SK-N-SH (cell line): Measurements from ENCODE around the gene PDE4D.

ENCODE experiments used
- POLR2AphosphoS5 ChIP-seq: IDR thresholded peaks from 2 replicates; pipeline ENCODE4 v1.6.1; 2012; ENCODE audit warnings: low read depth, low read length
- RCOR1 ChIP-seq: fragments of 150-350 bp; IDR thresholded peaks from 2 replicates; pipeline ENCODE4 v1.6.1; 2017; ENCODE audit warnings: antibody characterized with exemption, low read length
- SIN3A ChIP-seq: IDR thresholded peaks from 2 replicates; pipeline ENCODE4 v1.6.1; 2012; ENCODE audit warnings: low read depth, mild to moderate bottlenecking, low read length, moderate library complexity, borderline replicate concordance
- TF ChIP-seq, protein P1 (sequence below): fragments of 200-600 bp; sonication (generic); IDR thresholded peaks from 2 replicates; pipeline ENCODE4 v1.6.1; 2017; ENCODE audit warnings: antibody characterized with exemption, mild to moderate bottlenecking, moderate library complexity
- TF ChIP-seq, protein P2 (sequence below): IDR thresholded peaks from 2 replicates; pipeline ENCODE4 v1.4.0; 2012; ENCODE audit warnings: low read depth, borderline replicate concordance

DNA sequence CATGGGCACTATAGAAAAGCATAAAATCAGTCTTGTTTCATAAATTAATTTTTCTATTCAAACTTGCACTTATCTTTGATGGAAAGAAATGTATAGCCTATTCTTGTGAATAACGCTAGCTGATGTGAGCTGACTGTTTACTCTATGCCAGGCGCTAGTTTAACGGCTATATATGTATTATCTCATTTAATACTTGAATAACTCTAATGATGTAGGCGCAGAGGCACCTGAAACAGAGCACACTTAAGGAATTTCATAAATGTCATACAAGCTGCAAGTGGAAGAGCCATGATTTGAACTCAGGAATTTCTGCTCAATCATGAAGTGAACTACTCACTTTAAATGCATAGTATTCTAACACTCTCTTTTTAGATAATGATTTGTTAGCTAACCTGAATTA lies 551.8 kb downstream of the PDE4D start:
- TF ChIP-seq RCOR1 (no peak), SIN3A (no peak), POLR2AphosphoS5 (no peak)
- TF ChIP-seq, protein P1, sequence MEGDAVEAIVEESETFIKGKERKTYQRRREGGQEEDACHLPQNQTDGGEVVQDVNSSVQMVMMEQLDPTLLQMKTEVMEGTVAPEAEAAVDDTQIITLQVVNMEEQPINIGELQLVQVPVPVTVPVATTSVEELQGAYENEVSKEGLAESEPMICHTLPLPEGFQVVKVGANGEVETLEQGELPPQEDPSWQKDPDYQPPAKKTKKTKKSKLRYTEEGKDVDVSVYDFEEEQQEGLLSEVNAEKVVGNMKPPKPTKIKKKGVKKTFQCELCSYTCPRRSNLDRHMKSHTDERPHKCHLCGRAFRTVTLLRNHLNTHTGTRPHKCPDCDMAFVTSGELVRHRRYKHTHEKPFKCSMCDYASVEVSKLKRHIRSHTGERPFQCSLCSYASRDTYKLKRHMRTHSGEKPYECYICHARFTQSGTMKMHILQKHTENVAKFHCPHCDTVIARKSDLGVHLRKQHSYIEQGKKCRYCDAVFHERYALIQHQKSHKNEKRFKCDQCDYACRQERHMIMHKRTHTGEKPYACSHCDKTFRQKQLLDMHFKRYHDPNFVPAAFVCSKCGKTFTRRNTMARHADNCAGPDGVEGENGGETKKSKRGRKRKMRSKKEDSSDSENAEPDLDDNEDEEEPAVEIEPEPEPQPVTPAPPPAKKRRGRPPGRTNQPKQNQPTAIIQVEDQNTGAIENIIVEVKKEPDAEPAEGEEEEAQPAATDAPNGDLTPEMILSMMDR, result no peak
- TF ChIP-seq, protein P2, sequence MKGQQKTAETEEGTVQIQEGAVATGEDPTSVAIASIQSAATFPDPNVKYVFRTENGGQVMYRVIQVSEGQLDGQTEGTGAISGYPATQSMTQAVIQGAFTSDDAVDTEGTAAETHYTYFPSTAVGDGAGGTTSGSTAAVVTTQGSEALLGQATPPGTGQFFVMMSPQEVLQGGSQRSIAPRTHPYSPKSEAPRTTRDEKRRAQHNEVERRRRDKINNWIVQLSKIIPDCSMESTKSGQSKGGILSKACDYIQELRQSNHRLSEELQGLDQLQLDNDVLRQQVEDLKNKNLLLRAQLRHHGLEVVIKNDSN, result no peak
